ENCODE results near the gene CDC20.

CDC20 gene

GRCh38 chr1:43354471-43354870 is 4.3 kb upstream of the CDC20 start:
- Histone ChIP-seq H3K4me3 (ENCODE audit: insufficient read depth, low read depth, low read length, poor library complexity, severe bottlenecking) (no peak overlapping the region), H3K27me3 (replicated peaks; ENCODE audit: control insufficient read depth, insufficient read depth, low read length, poor library complexity, severe bottlenecking) (no peaks in the 10 kb centered on the region), H3K27ac (ENCODE audit: insufficient read depth, low read length, poor library complexity, severe bottlenecking) (no peak overlapping the region), H3K36me3 (ENCODE audit: control insufficient read depth, insufficient read depth, low read length) (no peaks in the 10 kb centered on the region), H3K9me3 (ENCODE audit: control insufficient read depth, low read length) (no peaks in the 10 kb centered on the region), H3K4me1 (ENCODE audit: control insufficient read depth, insufficient read depth, low read length, poor library complexity, severe bottlenecking) (peaks cover 10% of the 10 kb centered on the region)
- DNase-seq: no peak

- Histone ChIP-seq H3K27me3 (replicated peaks; ENCODE audit: control insufficient read depth, insufficient read depth, low read length, poor library complexity, severe bottlenecking) (no peaks in the 10 kb centered on the region), H3K4me1 (ENCODE audit: control insufficient read depth, insufficient read depth, low read length, poor library complexity, severe bottlenecking) (peaks cover 11% of the 10 kb centered on the region), H3K27ac (ENCODE audit: insufficient read depth, low read length, poor library complexity, severe bottlenecking) (no peak overlapping the region), H3K4me3 (ENCODE audit: insufficient read depth, low read depth, low read length, poor library complexity, severe bottlenecking) (no peak overlapping the region), H3K9me3 (ENCODE audit: control insufficient read depth, low read length) (no peaks in the 10 kb centered on the region), H3K36me3 (ENCODE audit: control insufficient read depth, insufficient read depth, low read length) (no peaks in the 10 kb centered on the region)
- DNase-seq: no peak
Observed at GRCh38 chr1:43354936-43355335, 3.8 kb upstream of the CDC20 start.

- DNase-seq: no peak
- no peaks in the 10 kb centered on the region for H3K27me3 ChIP-seq (replicated peaks; ENCODE audit: control insufficient read depth, insufficient read depth, low read length, poor library complexity, severe bottlenecking)
- no peak overlapping the region for H3K4me3 ChIP-seq (ENCODE audit: insufficient read depth, low read depth, low read length, poor library complexity, severe bottlenecking)
- H3K9me3 ChIP-seq (ENCODE audit: control insufficient read depth, low read length): no peaks in the 10 kb centered on the region
- no peak overlapping the region for H3K27ac ChIP-seq (ENCODE audit: insufficient read depth, low read length, poor library complexity, severe bottlenecking)
- H3K4me1 ChIP-seq (ENCODE audit: control insufficient read depth, insufficient read depth, low read length, poor library complexity, severe bottlenecking): peaks cover 11% of the 10 kb centered on the region
- peaks cover 5% of the 10 kb centered on the region for H3K36me3 ChIP-seq (ENCODE audit: control insufficient read depth, insufficient read depth, low read length)
Observed at GRCh38 chr1:43357251-43357650, 1.5 kb upstream of the CDC20 start.

- Histone ChIP-seq H3K4me1 (ENCODE audit: control insufficient read depth, insufficient read depth, low read length, poor library complexity, severe bottlenecking) (peaks cover 11% of the 10 kb centered on the region), H3K27ac (ENCODE audit: insufficient read depth, low read length, poor library complexity, severe bottlenecking) (peak overlapping the region; percentile 64), H3K4me3 (ENCODE audit: insufficient read depth, low read depth, low read length, poor library complexity, severe bottlenecking) (peak overlapping the region; percentile 63), H3K9me3 (ENCODE audit: control insufficient read depth, low read length) (no peaks in the 10 kb centered on the region), H3K36me3 (ENCODE audit: control insufficient read depth, insufficient read depth, low read length) (peaks cover 7% of the 10 kb centered on the region), H3K27me3 (replicated peaks; ENCODE audit: control insufficient read depth, insufficient read depth, low read length, poor library complexity, severe bottlenecking) (no peaks in the 10 kb centered on the region)
- no peak for DNase-seq
Observed at GRCh38 chr1:43358121-43358745, 548 bp upstream of the CDC20 start.

DNA sequence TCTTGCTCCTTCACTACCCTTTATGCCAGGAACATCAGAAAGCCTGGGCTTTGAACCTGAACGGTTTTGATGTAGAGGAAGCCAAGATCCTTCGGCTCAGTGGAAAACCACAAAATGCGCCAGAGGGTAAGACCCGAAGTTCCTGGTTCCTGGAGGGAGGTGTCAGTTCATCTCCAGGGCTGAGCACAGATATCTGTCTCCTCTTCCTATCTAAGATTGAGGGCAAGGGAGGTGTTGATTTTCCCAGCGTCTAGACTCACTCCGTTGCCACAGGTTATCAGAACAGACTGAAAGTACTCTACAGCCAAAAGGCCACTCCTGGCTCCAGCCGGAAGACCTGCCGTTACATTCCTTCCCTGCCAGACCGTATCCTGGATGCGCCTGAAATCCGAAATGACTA is 915 bp downstream of the CDC20 start:
- Histone ChIP-seq H3K4me1 (ENCODE audit: control insufficient read depth, insufficient read depth, low read length, poor library complexity, severe bottlenecking) (peaks cover 11% of the 10 kb centered on the region), H3K9me3 (ENCODE audit: control insufficient read depth, low read length) (no peaks in the 10 kb centered on the region), H3K36me3 (ENCODE audit: control insufficient read depth, insufficient read depth, low read length) (peaks cover 22% of the 10 kb centered on the region), H3K4me3 (ENCODE audit: insufficient read depth, low read depth, low read length, poor library complexity, severe bottlenecking) (no peak overlapping the region), H3K27me3 (replicated peaks; ENCODE audit: control insufficient read depth, insufficient read depth, low read length, poor library complexity, severe bottlenecking) (no peaks in the 10 kb centered on the region), H3K27ac (ENCODE audit: insufficient read depth, low read length, poor library complexity, severe bottlenecking) (no peak overlapping the region)
- no peak for DNase-seq

DNA sequence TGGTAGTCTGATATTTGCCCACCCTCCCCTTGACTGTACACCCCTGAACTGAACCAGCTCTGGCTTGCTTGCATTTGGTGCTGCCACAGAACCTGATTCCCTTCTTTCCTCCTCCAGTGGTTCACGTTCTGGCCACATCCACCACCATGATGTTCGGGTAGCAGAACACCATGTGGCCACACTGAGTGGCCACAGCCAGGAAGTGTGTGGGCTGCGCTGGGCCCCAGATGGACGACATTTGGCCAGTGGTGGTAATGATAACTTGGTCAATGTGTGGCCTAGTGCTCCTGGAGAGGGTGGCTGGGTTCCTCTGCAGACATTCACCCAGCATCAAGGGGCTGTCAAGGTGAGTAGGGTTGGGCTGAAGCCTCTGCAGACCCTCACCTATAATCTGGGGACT is 1.8 kb downstream of the CDC20 start:
- Histone ChIP-seq H3K4me3 (ENCODE audit: insufficient read depth, low read depth, low read length, poor library complexity, severe bottlenecking) (no peak overlapping the region), H3K4me1 (ENCODE audit: control insufficient read depth, insufficient read depth, low read length, poor library complexity, severe bottlenecking) (peaks cover 11% of the 10 kb centered on the region), H3K9me3 (ENCODE audit: control insufficient read depth, low read length) (no peaks in the 10 kb centered on the region), H3K27ac (ENCODE audit: insufficient read depth, low read length, poor library complexity, severe bottlenecking) (no peak overlapping the region), H3K27me3 (replicated peaks; ENCODE audit: control insufficient read depth, insufficient read depth, low read length, poor library complexity, severe bottlenecking) (no peaks in the 10 kb centered on the region), H3K36me3 (ENCODE audit: control insufficient read depth, insufficient read depth, low read length) (peaks cover 27% of the 10 kb centered on the region)
- no peak for DNase-seq

DNA sequence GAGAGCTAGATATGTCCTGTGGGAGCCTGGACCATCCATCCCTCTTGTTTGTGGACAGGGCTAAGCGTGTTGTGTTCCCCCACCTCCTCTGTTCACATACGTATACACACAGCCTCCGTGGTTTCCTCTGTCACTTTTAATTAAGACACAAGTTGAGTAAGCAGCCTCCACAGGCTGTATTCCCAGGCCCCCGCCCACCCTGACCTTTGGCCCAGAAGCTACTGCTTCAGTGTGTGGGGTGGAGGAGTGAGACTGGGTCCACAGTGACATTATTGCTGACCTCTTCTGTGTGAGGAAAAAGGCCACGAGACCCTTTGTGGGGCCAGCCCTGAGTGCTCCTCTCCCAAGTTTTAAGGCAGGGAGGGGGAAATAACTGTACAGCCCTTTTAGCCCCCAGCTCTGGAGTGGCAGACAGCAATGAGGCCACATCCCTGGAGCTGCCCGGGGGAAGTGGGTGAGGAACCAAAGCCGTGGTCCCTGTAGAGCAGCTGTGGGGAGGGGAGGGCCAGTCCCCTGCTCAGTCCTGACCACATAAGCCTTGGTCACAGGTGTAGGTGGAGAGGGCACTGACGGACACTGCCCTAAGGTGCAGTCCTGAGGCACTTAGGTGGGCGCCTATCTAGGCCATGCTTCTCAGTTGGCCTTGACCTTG is 4.6 kb downstream of the CDC20 start:
- H3K27me3 ChIP-seq (replicated peaks; ENCODE audit: control insufficient read depth, insufficient read depth, low read length, poor library complexity, severe bottlenecking): no peaks in the 10 kb centered on the region
- peaks cover 17% of the 10 kb centered on the region for H3K4me1 ChIP-seq (ENCODE audit: control insufficient read depth, insufficient read depth, low read length, poor library complexity, severe bottlenecking)
- H3K4me3 ChIP-seq (ENCODE audit: insufficient read depth, low read depth, low read length, poor library complexity, severe bottlenecking): no peak overlapping the region
- H3K36me3 ChIP-seq (ENCODE audit: control insufficient read depth, insufficient read depth, low read length): peaks cover 27% of the 10 kb centered on the region
- DNase-seq: no peak
- no peak overlapping the region for H3K27ac ChIP-seq (ENCODE audit: insufficient read depth, low read length, poor library complexity, severe bottlenecking)
- no peaks in the 10 kb centered on the region for H3K9me3 ChIP-seq (ENCODE audit: control insufficient read depth, low read length)

- H3K36me3 ChIP-seq (ENCODE audit: control insufficient read depth, insufficient read depth, low read length): peaks cover 27% of the 10 kb centered on the region
- no peaks in the 10 kb centered on the region for H3K27me3 ChIP-seq (replicated peaks; ENCODE audit: control insufficient read depth, insufficient read depth, low read length, poor library complexity, severe bottlenecking)
- no peak overlapping the region for H3K27ac ChIP-seq (ENCODE audit: insufficient read depth, low read length, poor library complexity, severe bottlenecking)
- H3K9me3 ChIP-seq (ENCODE audit: control insufficient read depth, low read length): no peaks in the 10 kb centered on the region
- H3K4me3 ChIP-seq (ENCODE audit: insufficient read depth, low read depth, low read length, poor library complexity, severe bottlenecking): no peak overlapping the region
- peaks cover 20% of the 10 kb centered on the region for H3K4me1 ChIP-seq (ENCODE audit: control insufficient read depth, insufficient read depth, low read length, poor library complexity, severe bottlenecking)
- no peak for DNase-seq
Observed at GRCh38 chr1:43363935-43364525, 5.2 kb downstream of the CDC20 start.

DNA sequence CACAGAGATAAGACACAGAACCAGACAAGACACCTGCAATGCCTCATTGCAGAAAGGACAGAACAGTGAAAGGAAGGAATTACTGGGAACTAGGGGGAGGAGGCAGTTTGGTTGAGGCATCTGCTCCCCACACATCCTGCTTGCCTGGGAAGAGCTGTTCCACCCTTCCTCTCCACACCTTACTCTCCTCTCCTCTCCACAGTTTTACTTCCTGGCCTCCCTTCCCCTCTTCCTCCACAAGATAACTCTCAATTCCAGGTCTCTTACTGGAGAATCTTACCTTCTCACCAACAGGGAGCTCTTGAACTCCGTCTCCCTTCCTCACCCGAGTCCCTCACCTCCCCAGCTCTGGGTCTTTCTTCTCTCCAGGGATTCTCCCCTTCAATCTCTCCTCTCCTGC is 6.9 kb downstream of the CDC20 start:
- no peak for DNase-seq
- H3K27ac ChIP-seq (ENCODE audit: insufficient read depth, low read length, poor library complexity, severe bottlenecking): no peak overlapping the region
- no peak overlapping the region for H3K4me3 ChIP-seq (ENCODE audit: insufficient read depth, low read depth, low read length, poor library complexity, severe bottlenecking)
- H3K9me3 ChIP-seq (ENCODE audit: control insufficient read depth, low read length): no peaks in the 10 kb centered on the region
- H3K4me1 ChIP-seq (ENCODE audit: control insufficient read depth, insufficient read depth, low read length, poor library complexity, severe bottlenecking): peaks cover 15% of the 10 kb centered on the region
- H3K27me3 ChIP-seq (replicated peaks; ENCODE audit: control insufficient read depth, insufficient read depth, low read length, poor library complexity, severe bottlenecking): no peaks in the 10 kb centered on the region
- H3K36me3 ChIP-seq (ENCODE audit: control insufficient read depth, insufficient read depth, low read length): peaks cover 27% of the 10 kb centered on the region

- Histone ChIP-seq H3K4me1 (ENCODE audit: control insufficient read depth, insufficient read depth, low read length, poor library complexity, severe bottlenecking) (peaks cover 15% of the 10 kb centered on the region), H3K4me3 (ENCODE audit: insufficient read depth, low read depth, low read length, poor library complexity, severe bottlenecking) (no peak overlapping the region)
- no peak for DNase-seq
Observed at GRCh38 chr1:43366179-43366578, 7.4 kb downstream of the CDC20 start.

More at GRCh38 chr1:43366179-43366578, 7.4 kb downstream of the CDC20 start:
- H3K36me3 ChIP-seq (ENCODE audit: control insufficient read depth, insufficient read depth, low read length): peaks cover 27% of the 10 kb centered on the region
- no peaks in the 10 kb centered on the region for H3K27me3 ChIP-seq (replicated peaks; ENCODE audit: control insufficient read depth, insufficient read depth, low read length, poor library complexity, severe bottlenecking)
- H3K27ac ChIP-seq (ENCODE audit: insufficient read depth, low read length, poor library complexity, severe bottlenecking): peak overlapping the region; percentile 72
- no peaks in the 10 kb centered on the region for H3K9me3 ChIP-seq (ENCODE audit: control insufficient read depth, low read length)

Data from effector memory CD4-positive, alpha-beta T cell (primary cell).